HG03139 (cell line): ENCODE measurements around the gene TMBIM6.

Source experiments
- ATAC-seq: cut with Tn5 transposase; IDR thresholded peaks from one replicate; pipeline ENCODE4 v1.9.1; 2021; ENCODE audit not compliant: unreplicated experiment

TMBIM6 gene

DNA sequence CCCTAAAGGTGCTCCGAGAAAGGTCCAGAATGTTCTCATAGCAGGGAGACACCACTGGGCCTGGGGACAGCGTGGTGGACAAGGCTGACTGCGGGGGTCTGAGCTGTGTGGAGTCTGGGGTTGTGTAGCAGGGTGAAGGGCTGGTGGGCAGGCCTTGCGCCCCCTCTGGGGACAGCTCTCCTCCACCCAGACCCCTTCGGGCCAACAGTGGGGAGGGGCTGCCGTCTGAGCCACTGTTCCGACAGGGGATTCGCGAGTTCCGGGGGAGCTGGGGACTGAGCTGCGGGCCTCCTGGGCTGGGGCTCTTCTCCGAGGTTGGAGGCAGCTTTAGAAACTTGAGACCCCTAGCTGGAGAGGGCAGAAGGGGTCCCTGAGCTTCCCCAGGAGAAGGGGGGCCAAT, 54.8 kb downstream of the TMBIM6 start:
- no peak for ATAC-seq

GRCh38 chr12:49796606-49797448, 55.5 kb downstream of the TMBIM6 start:
- no peak for ATAC-seq

- no peak for ATAC-seq
These were observed 56.1 kb downstream of the TMBIM6 start for GRCh38 chr12:49797449-49797776.

- no peak for ATAC-seq
These were observed 56.9 kb downstream of the TMBIM6 start for GRCh38 chr12:49798248-49798647.

- ATAC-seq, result no peak
These were observed 57.6 kb downstream of the TMBIM6 start for GRCh38 chr12:49798934-49799333.

DNA sequence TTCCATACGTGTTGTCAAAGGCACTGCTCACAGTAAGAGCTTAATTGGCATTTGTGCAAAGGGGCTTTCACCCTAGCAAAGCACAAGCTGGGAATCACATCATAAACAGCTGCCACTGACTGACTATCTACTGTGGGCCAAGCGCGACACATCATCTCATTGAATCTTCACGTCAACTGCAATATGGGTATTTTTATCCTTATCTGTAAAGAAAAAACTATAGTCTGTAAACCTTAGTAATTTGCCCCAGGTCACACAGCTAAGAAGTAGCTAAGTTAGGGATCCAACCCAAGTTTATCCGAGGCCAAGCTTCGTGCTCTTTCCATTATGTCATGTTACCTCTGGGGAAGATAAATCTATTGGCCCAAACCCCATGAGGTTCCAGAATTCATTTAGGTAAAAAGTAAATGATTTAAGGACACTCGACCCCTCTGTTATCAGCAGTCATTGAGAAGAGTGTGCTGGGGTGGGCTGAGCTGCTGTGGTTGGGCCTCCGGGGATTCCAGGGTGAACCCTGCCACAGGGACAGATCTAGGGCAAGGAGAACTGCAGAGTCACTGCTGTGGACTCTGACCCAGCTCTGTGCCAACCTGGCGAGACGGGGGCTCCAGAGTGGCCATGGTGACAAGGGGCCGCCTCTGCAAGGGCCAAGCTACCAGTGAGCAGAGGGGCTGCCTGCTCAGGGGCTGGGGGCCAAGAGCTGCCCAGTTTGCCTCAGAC, 59.2 kb downstream of the TMBIM6 start:
- no peak for ATAC-seq

- ATAC-seq, result no peak
These were observed 60.0 kb downstream of the TMBIM6 start for GRCh38 chr12:49801141-49802063.

- no peak for ATAC-seq
These were observed 62.5 kb downstream of the TMBIM6 start for GRCh38 chr12:49803693-49804450.

GRCh38 chr12:49804821-49805220, 63.5 kb downstream of the TMBIM6 start:
- ATAC-seq, result no peak

GRCh38 chr12:49805409-49805808, 64.1 kb downstream of the TMBIM6 start:
- no peak for ATAC-seq

DNA sequence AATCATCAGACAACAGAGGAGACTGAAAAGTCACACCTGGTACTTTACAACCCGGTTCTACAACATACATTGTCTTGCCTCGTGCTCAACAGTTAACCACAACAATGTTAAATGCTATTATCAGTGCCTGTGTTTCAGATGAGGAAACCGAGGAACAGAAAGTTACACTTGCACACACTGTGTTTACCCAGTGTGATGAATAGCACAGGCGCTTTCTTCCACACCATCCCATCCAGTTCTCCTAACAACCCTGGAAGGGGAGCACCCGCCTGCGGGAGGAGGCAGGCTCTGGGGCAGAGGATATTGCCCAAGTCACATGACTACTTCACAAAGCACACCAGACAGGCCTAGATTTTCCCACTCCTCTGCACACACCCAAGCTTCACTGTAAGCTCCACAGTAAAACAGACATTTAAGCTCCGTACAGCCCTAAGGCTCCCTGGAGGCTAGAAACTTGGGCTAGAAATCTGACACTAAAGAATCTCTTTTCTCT, 65.0 kb downstream of the TMBIM6 start:
- no peak for ATAC-seq

DNA sequence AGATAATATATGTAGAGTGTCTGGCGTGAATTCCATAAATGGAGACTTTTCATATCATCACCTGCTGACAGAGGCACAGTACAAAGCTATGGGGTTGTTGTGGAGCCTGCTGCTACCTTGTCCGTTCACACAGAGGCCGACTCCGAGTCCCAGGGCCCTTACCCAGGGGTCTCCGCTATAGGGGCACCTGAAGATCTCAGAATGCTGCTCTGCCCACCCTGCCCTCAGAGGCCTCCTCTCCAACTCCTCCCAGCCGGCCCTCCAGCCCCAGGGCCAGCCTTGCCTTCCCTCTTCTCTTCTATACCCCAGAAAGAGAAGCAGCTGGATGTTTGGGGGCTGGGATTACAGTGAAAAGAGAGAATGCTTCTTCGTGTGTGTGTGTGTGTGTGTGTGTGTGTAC, 65.5 kb downstream of the TMBIM6 start:
- ATAC-seq, result no peak

DNA sequence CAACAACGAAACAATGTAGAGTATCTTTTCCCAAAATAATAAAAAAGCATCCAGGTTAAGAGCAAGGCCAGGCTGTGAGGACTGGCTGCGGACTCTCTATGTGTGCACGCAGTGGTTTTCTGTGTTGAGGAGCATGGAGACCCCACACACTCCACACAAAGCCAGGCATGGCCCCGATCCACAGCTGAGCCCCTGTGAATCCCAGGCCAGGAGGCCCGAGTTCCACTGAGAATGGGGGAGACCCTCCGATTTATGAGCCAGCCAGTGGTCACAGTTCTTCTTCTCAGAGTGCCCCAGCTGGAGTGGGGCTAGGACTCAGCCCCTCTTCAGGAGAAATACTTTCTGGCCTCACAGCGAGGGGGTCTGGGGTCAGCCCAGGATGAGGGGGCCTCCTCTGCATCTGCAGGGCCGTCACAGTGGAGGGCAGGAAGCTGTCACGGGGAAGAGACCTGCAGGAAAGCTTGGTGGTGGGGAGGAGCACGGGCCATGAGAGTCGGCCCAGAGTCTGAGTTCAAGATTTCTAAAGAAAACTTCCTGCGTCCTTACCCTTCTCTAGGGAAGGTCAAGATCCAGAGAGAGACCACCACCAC, 66.7 kb downstream of the TMBIM6 start:
- no peak for ATAC-seq

DNA sequence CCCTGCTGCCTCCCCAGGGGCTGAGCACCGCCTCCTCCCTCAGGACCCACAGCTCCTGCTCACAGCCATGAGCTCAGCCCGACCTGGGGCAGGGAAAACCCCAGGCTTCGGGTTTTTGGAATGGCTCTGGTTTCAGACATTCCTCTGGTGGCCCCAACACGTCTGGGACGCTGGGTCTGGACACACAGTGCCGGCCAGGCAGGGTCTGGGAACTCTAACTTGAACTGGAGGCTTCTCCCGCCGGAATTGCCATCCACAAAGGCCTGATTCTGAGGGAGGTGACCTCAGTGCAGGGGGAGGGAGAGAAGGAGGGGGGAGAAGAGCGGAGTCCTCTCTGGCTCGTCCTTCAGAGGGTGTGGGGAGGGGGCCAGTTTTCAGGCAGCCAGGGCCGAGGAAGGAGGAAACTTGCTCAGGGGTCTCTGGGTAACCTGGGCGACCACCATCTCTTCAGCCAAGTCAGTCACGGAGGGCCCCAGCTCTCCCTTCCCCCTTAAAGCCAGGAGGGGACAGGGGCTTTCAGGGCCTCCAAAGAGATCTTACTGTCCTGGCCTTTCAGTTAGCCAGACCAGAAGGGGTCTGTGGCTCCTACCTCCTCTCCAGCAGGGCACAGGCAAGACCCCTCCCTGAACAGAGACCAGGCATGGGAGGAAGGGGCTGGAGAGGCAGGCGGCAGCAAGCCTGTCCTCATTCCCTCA, 67.5 kb downstream of the TMBIM6 start:
- ATAC-seq, result no peak

DNA sequence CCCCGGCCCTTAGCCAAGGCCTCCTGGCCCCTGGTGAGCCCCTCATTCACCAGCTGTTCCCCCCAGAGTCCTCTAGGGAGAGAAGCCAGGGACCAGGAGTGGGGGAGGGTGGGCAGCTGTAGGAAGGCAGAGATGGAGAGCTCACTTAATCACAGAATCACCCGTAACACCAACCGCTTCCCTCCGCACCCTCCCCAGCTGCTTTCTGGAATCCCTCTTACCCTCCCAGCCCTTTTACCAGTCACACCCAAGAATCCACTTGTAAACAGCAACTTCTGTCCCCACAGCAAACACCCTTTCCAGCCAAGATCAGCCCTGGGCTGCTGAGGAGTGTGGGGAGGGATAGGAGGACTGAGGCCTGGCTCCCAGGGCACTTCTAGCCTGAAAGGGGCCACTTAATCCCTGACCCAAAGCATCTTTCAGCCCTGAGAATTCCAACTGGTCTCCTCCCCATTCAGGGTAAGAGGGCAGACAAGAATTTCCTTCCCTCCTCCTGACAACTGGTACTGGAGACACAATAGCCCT, 68.1 kb downstream of the TMBIM6 start:
- ATAC-seq, result no peak

DNA sequence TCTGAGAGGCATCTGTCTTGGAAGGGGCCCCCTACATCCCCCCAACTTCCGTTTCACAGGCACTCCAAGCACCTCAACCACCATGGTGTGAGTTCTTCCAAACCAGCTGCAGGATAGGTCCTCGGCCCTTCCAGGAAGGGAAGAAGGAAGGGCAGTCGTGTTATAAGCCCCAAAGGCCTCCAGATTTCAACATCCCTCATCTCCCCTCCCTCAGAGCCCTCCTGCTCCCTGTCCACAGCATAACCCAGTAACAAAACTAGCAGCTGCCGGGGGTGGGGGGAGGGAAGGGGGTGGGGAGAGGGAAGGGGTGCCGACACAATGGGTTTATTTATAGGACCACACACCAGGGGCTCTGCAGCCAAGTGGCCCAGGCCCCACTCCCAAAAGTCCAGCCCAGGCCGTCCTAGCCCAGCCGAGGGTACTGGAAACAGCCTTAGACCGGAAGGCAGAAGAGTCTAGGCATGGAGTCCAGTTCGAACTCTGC, 68.6 kb downstream of the TMBIM6 start:
- ATAC-seq, result no peak

DNA sequence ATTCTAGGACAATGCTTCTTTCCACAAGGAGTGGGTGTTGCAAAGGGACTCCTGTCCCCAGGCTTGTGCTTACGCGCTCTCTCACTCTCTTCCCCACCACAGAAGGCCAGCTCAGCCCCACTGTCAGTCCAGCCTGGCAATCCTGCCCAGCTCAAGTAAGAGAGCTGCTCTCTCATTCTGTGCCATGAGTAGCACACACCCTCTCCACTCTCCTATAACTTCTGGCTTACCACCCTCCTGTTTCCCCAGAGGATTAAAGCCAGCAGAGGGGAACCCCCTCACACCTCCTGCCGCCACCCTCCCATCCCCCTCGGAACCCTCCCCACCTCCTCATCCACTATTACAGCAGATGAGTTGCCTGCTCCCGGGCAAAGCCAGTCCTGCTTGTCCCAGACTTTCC, 69.8 kb downstream of the TMBIM6 start:
- ATAC-seq, result no peak

DNA sequence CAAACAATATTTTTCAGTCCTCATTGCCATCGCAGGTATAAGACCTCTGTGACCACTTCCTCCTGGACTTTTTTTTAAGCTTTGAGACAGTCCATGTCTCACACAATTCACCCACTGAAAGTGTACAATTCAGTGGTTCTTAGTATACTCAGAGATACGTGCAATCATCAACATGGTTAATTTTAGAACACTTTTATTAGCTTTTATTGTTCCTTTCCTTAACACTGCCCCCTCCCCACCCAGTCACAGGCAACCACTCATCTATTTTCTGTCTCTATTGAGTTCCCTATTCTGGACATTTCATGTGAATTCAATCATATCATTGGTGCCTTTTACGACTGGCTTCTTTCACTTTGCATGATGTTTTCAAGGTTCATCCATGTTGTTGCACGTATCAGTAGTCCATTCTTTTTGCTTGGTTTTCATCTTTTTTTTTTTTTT, 70.6 kb downstream of the TMBIM6 start:
- no peak for ATAC-seq

GRCh38 chr12:49813131-49813530, 71.8 kb downstream of the TMBIM6 start:
- ATAC-seq, result no peak
